Tibial nerve (tissue), 4 donors: Measurements from ENCODE around the gene ORM1.

ENCODE experiments used
- CTCF ChIP-seq, 5 experiments: fragments of 200-600 bp in 3 of 5; fragments of 450-650 bp in 2 of 5; sonication (generic) in 3 of 5; IDR thresholded peaks; one replicate each; pipeline ENCODE4 v1.5.1; 2016 to 2019; ENCODE audit warnings: antibody characterized with exemption in 5 of 5, mild to moderate bottlenecking in 3 of 5, moderate library complexity in 2 of 5
- EP300 ChIP-seq, 2 donors: sonication (generic); formaldehyde crosslinking; IDR thresholded peaks; one replicate each; pipeline ENCODE4 v1.6.1; 2017; ENCODE audit warnings: antibody characterized with exemption in 2 of 2, mild to moderate bottlenecking in 1 of 2
- POLR2A ChIP-seq, 2 donors: fragments of 450-650 bp; IDR thresholded peaks; one replicate each; pipeline ENCODE4 v1.6.1; 2017; ENCODE audit warnings: antibody characterized with exemption in 2 of 2, mild to moderate bottlenecking in 2 of 2, moderate library complexity in 2 of 2

- TF ChIP-seq CTCF (IDR thresholded peaks at IDR 0.05) = no peak
- TF ChIP-seq EP300 (IDR thresholded peaks at IDR 0.05) = no peak
- no peak for TF ChIP-seq POLR2A (IDR thresholded peaks at IDR 0.05)
Measured at GRCh38 chr9:114304416-114305188, 18.3 kb upstream of the ORM1 start.
